ENCODE data around the gene IQCB1.

Gene IQCB1, protein sequence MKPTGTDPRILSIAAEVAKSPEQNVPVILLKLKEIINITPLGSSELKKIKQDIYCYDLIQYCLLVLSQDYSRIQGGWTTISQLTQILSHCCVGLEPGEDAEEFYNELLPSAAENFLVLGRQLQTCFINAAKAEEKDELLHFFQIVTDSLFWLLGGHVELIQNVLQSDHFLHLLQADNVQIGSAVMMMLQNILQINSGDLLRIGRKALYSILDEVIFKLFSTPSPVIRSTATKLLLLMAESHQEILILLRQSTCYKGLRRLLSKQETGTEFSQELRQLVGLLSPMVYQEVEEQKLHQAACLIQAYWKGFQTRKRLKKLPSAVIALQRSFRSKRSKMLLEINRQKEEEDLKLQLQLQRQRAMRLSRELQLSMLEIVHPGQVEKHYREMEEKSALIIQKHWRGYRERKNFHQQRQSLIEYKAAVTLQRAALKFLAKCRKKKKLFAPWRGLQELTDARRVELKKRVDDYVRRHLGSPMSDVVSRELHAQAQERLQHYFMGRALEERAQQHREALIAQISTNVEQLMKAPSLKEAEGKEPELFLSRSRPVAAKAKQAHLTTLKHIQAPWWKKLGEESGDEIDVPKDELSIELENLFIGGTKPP

DNA sequence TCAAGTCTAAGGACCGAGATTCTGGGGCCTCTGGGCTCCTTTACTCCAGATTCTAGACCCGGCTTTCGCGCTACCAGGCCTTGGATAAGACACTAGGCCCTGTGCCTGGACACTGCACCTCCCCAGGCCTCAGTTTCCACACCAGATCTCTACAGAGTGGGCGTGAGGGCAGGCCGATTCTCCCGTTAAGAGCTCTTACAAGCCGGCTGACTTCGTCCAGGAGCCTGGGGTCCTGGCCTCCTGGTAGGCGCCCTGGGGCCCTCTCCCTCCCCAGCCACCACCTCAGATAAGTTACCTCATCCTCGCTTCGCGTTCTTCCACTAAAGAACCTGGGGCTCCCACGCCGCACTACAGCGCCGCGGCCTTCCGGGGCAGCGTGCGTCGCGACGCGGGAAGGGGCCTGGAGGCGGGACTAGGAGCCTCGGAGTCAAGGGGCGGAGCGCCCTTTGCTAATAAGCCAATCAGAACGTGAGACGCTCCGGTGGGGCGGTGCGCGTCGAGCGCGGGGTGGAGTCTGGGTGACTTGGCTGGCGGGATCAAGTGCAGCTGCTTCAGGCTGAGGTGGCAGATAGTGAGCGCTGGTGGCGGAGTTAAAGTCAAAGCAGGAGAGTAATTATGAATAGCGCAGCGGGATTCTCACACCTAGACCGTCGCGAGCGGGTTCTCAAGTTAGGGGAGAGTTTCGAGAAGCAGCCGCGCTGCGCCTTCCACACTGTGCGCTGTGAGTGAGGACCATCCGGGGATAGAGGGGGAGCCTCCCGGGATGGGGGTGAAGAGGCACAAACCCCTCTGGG is at the start of gene IQCB1, which contains the start of gene EAF2:
IQCB1 (minus strand) TSS at position 390 of the 794 bp plus-strand sequence. CDS start 6,100 bp downstream, outside the sequence.
EAF2 (plus strand) TSS at position 539 of the 794 bp plus-strand sequence; CDS start at position 616, 77 bp downstream.
- peak; percentile 97 for DNase-seq (ENCODE audit: low spot score)
- in situ Hi-C loops (cut with MboI; ENCODE audit: low pct_unique_long_range_greater_than_20kb, low sequenced_read_pairs, unreplicated experiment): no loop called here
- TF ChIP-seq, protein P1, sequence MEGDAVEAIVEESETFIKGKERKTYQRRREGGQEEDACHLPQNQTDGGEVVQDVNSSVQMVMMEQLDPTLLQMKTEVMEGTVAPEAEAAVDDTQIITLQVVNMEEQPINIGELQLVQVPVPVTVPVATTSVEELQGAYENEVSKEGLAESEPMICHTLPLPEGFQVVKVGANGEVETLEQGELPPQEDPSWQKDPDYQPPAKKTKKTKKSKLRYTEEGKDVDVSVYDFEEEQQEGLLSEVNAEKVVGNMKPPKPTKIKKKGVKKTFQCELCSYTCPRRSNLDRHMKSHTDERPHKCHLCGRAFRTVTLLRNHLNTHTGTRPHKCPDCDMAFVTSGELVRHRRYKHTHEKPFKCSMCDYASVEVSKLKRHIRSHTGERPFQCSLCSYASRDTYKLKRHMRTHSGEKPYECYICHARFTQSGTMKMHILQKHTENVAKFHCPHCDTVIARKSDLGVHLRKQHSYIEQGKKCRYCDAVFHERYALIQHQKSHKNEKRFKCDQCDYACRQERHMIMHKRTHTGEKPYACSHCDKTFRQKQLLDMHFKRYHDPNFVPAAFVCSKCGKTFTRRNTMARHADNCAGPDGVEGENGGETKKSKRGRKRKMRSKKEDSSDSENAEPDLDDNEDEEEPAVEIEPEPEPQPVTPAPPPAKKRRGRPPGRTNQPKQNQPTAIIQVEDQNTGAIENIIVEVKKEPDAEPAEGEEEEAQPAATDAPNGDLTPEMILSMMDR (IDR thresholded peaks at IDR 0.05; ENCODE audit: extremely low read depth, insufficient read depth, missing control alignments): no peak

- in situ Hi-C loops (cut with MboI; ENCODE audit: low pct_unique_long_range_greater_than_20kb, low sequenced_read_pairs, unreplicated experiment): loop anchor here (25.0 kb wide), 1 partner anchor 204 kb away; no protein-coding TSS in a partner anchor
- peak; percentile 12 for DNase-seq (ENCODE audit: low spot score)
- TF ChIP-seq, protein P1 (IDR thresholded peaks at IDR 0.05; ENCODE audit: extremely low read depth, insufficient read depth, missing control alignments): peak; percentile 27
Observed at GRCh38 chr3:121883507-121883906, 48.6 kb upstream of the IQCB1 start.

DNA sequence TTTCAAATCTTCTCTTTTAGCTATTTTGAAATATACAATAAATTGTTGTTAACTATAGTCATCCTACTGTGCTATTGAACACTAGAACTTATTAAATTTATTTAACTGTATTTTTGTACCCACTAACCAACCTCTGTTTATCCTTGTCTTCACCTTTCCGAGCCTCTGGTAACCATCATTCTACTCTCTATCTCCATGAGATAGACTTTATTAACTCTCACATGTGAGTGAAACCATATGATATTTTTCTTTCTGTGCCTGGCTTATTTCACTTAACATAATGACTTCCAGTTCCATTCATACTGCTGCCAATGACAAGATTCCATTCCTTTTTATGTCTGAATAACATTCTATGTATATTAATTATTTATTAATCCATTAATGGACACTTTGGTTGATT is 43.6 kb upstream of the IQCB1 start:
- TF ChIP-seq, protein P1 (IDR thresholded peaks at IDR 0.05; ENCODE audit: extremely low read depth, insufficient read depth, missing control alignments): no peak
- no peak for DNase-seq (ENCODE audit: low spot score)
- in situ Hi-C loops (cut with MboI; ENCODE audit: low pct_unique_long_range_greater_than_20kb, low sequenced_read_pairs, unreplicated experiment): loop anchor here (25.0 kb wide), 1 partner anchor 209 kb away; no protein-coding TSS in a partner anchor

DNA sequence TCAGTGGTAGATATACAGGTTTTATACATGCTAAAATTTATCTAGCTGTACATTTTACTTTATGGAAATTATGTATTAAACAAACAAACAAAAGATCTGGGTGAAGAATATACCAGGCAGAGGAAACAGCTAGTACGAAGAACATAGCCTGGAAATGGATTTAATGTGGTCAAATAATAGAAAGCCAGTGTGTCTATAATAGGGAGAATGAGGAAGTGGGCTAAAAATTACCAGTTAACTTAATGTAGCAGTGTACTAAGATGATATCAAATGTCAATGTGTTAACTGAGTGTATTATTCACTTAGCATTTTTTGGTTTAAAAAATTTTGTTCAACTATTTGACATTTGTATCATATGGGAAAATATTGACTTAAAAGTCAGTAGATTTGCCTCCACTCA is 36.6 kb upstream of the IQCB1 start:
- TF ChIP-seq, protein P1 (IDR thresholded peaks at IDR 0.05; ENCODE audit: extremely low read depth, insufficient read depth, missing control alignments): no peak
- in situ Hi-C loops (cut with MboI; ENCODE audit: low pct_unique_long_range_greater_than_20kb, low sequenced_read_pairs, unreplicated experiment): no loop called here
- no peak for DNase-seq (ENCODE audit: low spot score)

- in situ Hi-C loops (cut with MboI; ENCODE audit: low pct_unique_long_range_greater_than_20kb, low sequenced_read_pairs, unreplicated experiment): no loop called here
- TF ChIP-seq, protein P1 (IDR thresholded peaks at IDR 0.05; ENCODE audit: extremely low read depth, insufficient read depth, missing control alignments): no peak
Observed at GRCh38 chr3:121870717-121871116, 35.9 kb upstream of the IQCB1 start.

DNA sequence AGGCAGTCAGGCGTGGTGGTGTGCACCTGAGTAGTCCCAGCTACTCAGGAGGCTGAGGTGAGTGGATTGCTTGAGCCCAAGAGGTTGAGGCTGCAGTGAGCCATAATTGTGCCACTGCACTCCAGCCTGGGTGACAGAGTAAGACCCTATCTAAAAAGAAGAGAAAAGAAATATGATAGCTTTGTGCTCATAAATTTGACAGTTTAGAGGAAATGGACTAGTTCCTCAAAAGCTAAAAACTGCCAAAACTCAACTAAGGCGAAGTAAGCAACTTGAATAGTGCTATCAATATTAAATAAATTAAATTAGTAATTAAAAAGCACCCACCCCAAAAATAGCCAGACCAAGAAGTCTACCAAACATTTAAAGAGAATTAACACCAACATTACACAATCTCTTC is 34.9 kb upstream of the IQCB1 start:
- DNase-seq (ENCODE audit: low spot score): no peak
- in situ Hi-C loops (cut with MboI; ENCODE audit: low pct_unique_long_range_greater_than_20kb, low sequenced_read_pairs, unreplicated experiment): no loop called here
- TF ChIP-seq, protein P1 (IDR thresholded peaks at IDR 0.05; ENCODE audit: extremely low read depth, insufficient read depth, missing control alignments): no peak

More at GRCh38 chr3:121870717-121871116, 35.9 kb upstream of the IQCB1 start:
- no peak for DNase-seq (ENCODE audit: low spot score)

Data from GM13977 (cell line).